H9 (cell line): Measurements from ENCODE around the gene KRT3. TPM values are rescaled to one million over a fixed set of nuclear protein-coding genes. Genes with fewer than 3 reads are reported as not detected.

Source experiments
- DNase-seq: peaks from one replicate; pipeline ENCODE4 v3.0.0-alpha.2; 2017
- H2AFZ ChIP-seq: one replicate; pipeline ENCODE4 v1.6.1; 2013; ENCODE audit warnings: mild to moderate bottlenecking, low read length, control low read depth, moderate library complexity
- H2AK5ac ChIP-seq: 2 replicates; pipeline ENCODE4 v1.6.1; 2013; ENCODE audit warnings: low read length, control low read depth, mixed read lengths; ENCODE audit not compliant: insufficient read length
- H2BK120ac ChIP-seq: one replicate; pipeline ENCODE4 v1.6.1; 2013; ENCODE audit warnings: low read depth, mild to moderate bottlenecking, low read length, control low read depth, inconsistent platforms; ENCODE audit not compliant: poor library complexity, severe bottlenecking
- H2BK12ac ChIP-seq: 2 replicates; pipeline ENCODE4 v1.6.1; 2013; ENCODE audit warnings: low read length, control low read depth, mixed read lengths, low read depth; ENCODE audit not compliant: insufficient read length
- H2BK15ac ChIP-seq: 2 replicates; pipeline ENCODE4 v1.6.1; 2013; ENCODE audit warnings: low read depth, low read length, control low read depth
- H2BK20ac ChIP-seq: one replicate; pipeline ENCODE4 v1.6.1; 2013; ENCODE audit warnings: low read depth, mild to moderate bottlenecking, low read length, control low read depth, inconsistent platforms; ENCODE audit not compliant: poor library complexity, severe bottlenecking
- H2BK5ac ChIP-seq: 2 replicates; pipeline ENCODE4 v1.6.1; 2013; ENCODE audit warnings: low read length, control low read depth, mixed read lengths; ENCODE audit not compliant: insufficient read length
- H3K14ac ChIP-seq: 2 replicates; pipeline ENCODE4 v1.6.1; 2013; ENCODE audit warnings: low read length, control low read depth; ENCODE audit not compliant: insufficient read depth
- H3K18ac ChIP-seq: 2 replicates; pipeline ENCODE4 v1.6.1; 2013; ENCODE audit warnings: low read depth, mild to moderate bottlenecking, mixed read lengths, low read length, control low read depth; ENCODE audit not compliant: insufficient read length
- H3K23ac ChIP-seq: 2 replicates; pipeline ENCODE4 v1.6.1; 2013; ENCODE audit warnings: low read length, control low read depth, mixed read lengths, low read depth; ENCODE audit not compliant: insufficient read length
- H3K23me2 ChIP-seq: 2 replicates; pipeline ENCODE4 v1.6.1; 2013; ENCODE audit warnings: low read depth, mild to moderate bottlenecking, mixed read lengths, low read length, control low read depth; ENCODE audit not compliant: insufficient read length, poor library complexity, severe bottlenecking
- H3K27ac ChIP-seq: 2 replicates; pipeline ENCODE4 v1.5.1; 2013; ENCODE audit warnings: low read length, control low read depth, mixed read lengths, low read depth; ENCODE audit not compliant: insufficient read length
- H3K27me3 ChIP-seq: 2 replicates; pipeline ENCODE4 v1.6.1; 2013; ENCODE audit warnings: low read length, control low read depth, inconsistent platforms; ENCODE audit not compliant: insufficient read depth
- H3K4ac ChIP-seq: 2 replicates; pipeline ENCODE4 v1.6.1; 2013; ENCODE audit warnings: low read depth, mild to moderate bottlenecking, control low read depth, inconsistent platforms, low read length, moderate library complexity
- H3K4me1 ChIP-seq: 2 replicates; pipeline ENCODE4 v1.6.1; 2013; ENCODE audit warnings: low read length, control low read depth, inconsistent platforms; ENCODE audit not compliant: insufficient read depth
- H3K4me2 ChIP-seq: 2 replicates; pipeline ENCODE4 v1.6.1; 2013; ENCODE audit warnings: low read length, control low read depth, mixed read lengths; ENCODE audit not compliant: insufficient read length, insufficient read depth
- H3K56ac ChIP-seq: 2 replicates; pipeline ENCODE4 v1.6.1; 2013; ENCODE audit warnings: low read depth, mild to moderate bottlenecking, mixed read lengths, low read length, control low read depth; ENCODE audit not compliant: insufficient read length
- H3K79me1 ChIP-seq: 2 replicates; pipeline ENCODE4 v1.6.1; 2013; ENCODE audit warnings: low read depth, mild to moderate bottlenecking, moderate library complexity, low read length, control low read depth, inconsistent platforms; ENCODE audit not compliant: insufficient read depth, poor library complexity, severe bottlenecking
- H3K79me2 ChIP-seq: 2 replicates; pipeline ENCODE4 v1.6.1; 2013; ENCODE audit warnings: low read length, control low read depth, inconsistent platforms; ENCODE audit not compliant: insufficient read depth
- H3K9ac ChIP-seq: 2 replicates; pipeline ENCODE4 v1.6.1; 2013; ENCODE audit warnings: low read length, control low read depth, mixed read lengths; ENCODE audit not compliant: insufficient read length; ENCODE audit errors: extremely low read depth
- H3K9me3 ChIP-seq: one replicate; pipeline ENCODE4 v1.6.1; 2013; ENCODE audit warnings: low read depth, low read length, inconsistent platforms; ENCODE audit not compliant: control insufficient read depth
- H3T11ph ChIP-seq: one replicate; pipeline ENCODE4 v1.6.1; 2013; ENCODE audit warnings: mild to moderate bottlenecking, low read length, control low read depth, inconsistent platforms
- H4K20me1 ChIP-seq: one replicate; pipeline ENCODE4 v1.6.1; 2013; ENCODE audit not compliant: control insufficient read depth, insufficient read length, insufficient read depth
- H4K5ac ChIP-seq: 2 replicates; pipeline ENCODE4 v1.6.1; 2013; ENCODE audit warnings: low read depth, mild to moderate bottlenecking, mixed read lengths, low read length, control low read depth; ENCODE audit not compliant: insufficient read length
- H4K8ac ChIP-seq: replicated peaks from 2 replicates; pipeline ENCODE4 v1.6.1; 2013; ENCODE audit warnings: low read length, control low read depth, mixed read lengths, low read depth; ENCODE audit not compliant: insufficient read length
- H4K91ac ChIP-seq: 2 replicates; pipeline ENCODE4 v1.6.1; 2013; ENCODE audit warnings: low read depth, mild to moderate bottlenecking, moderate library complexity, mixed read lengths, low read length, control low read depth; ENCODE audit not compliant: insufficient read length
- H3K27ac Mint-ChIP-seq, 3 experiments: 2 replicates in 2 of 3; 3 replicates in 1 of 3; pipeline ENCODE4 v1.8.0; 2020 to 2021; ENCODE audit warnings: mixed read lengths in 3 of 3, mild to moderate bottlenecking in 1 of 3, moderate library complexity in 1 of 3
- H3K27me3 Mint-ChIP-seq: 2 replicates; pipeline ENCODE4 v1.8.0; 2021; ENCODE audit warnings: low read depth, mild to moderate bottlenecking, moderate library complexity, mixed read lengths
- H3K36me3 Mint-ChIP-seq, 3 experiments: 2 replicates in 2 of 3; 3 replicates in 1 of 3; pipeline ENCODE4 v1.8.0; 2020 to 2021; ENCODE audit warnings: low read depth in 3 of 3, mixed read lengths in 3 of 3; ENCODE audit not compliant: insufficient read depth in 1 of 3
- H3K4me1 Mint-ChIP-seq, 2 experiments: 2 replicates each; pipeline ENCODE4 v1.8.0; 2020; ENCODE audit warnings: mixed read lengths in 2 of 2
- H3K4me3 Mint-ChIP-seq, 2 experiments: 2 replicates in 1 of 2; 3 replicates in 1 of 2; pipeline ENCODE4 v1.8.0; 2020 to 2021; ENCODE audit warnings: mild to moderate bottlenecking in 2 of 2, mixed read lengths in 2 of 2, moderate library complexity in 1 of 2
- H3K9me3 Mint-ChIP-seq, 2 experiments: 2 replicates in 1 of 2; 3 replicates in 1 of 2; pipeline ENCODE4 v1.8.0; 2020; ENCODE audit warnings: mild to moderate bottlenecking in 2 of 2, mixed read lengths in 2 of 2, moderate library complexity in 1 of 2
- total RNA-seq: library from RNA; stranded (reverse); gene quantifications from 2 replicates; pipeline ENCODE4 v1.2.1, GENCODE V29; 2021
- TF ChIP-seq, protein P1 (sequence below): fragments of 200-600 bp; sonication (generic); conservative IDR thresholded peaks from 3 replicates; pipeline ENCODE4 v1.8.0; 2021; ENCODE audit warnings: antibody characterized with exemption, mild to moderate bottlenecking

The KRT3 gene
- total RNA-seq, 1 experiment from 2014 or later = not detected

DNA sequence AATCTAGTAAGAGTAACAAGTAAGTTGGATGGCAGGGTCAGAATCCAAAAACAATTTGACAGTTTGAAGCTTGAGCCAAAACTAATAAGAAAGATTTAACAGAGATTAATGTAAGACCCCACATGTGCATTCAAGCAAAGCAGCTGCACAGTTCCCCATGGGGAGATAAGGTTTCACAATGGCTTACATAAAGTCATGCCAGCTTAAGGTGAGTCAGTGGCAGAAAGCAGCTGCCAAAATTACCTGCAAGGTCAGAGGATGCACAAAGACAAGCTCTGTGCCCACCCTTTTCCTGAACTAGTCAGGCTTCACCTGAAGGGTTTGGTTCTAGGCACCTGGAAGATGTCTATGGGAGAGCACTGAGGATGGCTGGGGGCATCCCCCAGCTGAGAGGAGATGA, 56.0 kb downstream of the KRT3 start:
- no peak overlapping the region for H3K27ac ChIP-seq
- H3K18ac ChIP-seq = no peak overlapping the region
- Mint-ChIP-seq H3K4me3 (no peak overlapping the region), H3K27me3 (peaks cover 54% of the 10 kb centered on the region), H3K4me1 (peaks cover 4% of the 10 kb centered on the region in 2 experiments; a peak in 3 of 4 replicates), H3K27ac (no peak overlapping the region), H3K36me3 (no peaks in the 10 kb centered on the region), H3K9me3 (no peaks in the 10 kb centered on the region)
- H2BK20ac ChIP-seq = no peak overlapping the region
- no peak overlapping the region for H3K23ac ChIP-seq
- DNase-seq = no peak
- H2BK12ac ChIP-seq = no peak overlapping the region
- H3K27me3 ChIP-seq = no peaks in the 10 kb centered on the region
- H3T11ph ChIP-seq = no peak overlapping the region
- no peak overlapping the region for H4K8ac ChIP-seq
- no peak overlapping the region for H3K14ac ChIP-seq
- H3K23me2 ChIP-seq = no peaks in the 10 kb centered on the region
- H3K4me2 ChIP-seq = no peak overlapping the region
- no peaks in the 10 kb centered on the region for H3K79me1 ChIP-seq
- H4K91ac ChIP-seq = no peak overlapping the region
- H3K4me1 ChIP-seq = no peaks in the 10 kb centered on the region
- no peak overlapping the region for H2BK120ac ChIP-seq
- H3K4ac ChIP-seq = no peak overlapping the region
- no peak overlapping the region for H2AFZ ChIP-seq
- no peak overlapping the region for H4K5ac ChIP-seq
- H4K20me1 ChIP-seq = no peaks in the 10 kb centered on the region
- H2AK5ac ChIP-seq = no peak overlapping the region
- H3K9me3 ChIP-seq = no peaks in the 10 kb centered on the region
- H3K9ac ChIP-seq = no peak overlapping the region
- no peaks in the 10 kb centered on the region for H3K79me2 ChIP-seq
- TF ChIP-seq, protein P1, sequence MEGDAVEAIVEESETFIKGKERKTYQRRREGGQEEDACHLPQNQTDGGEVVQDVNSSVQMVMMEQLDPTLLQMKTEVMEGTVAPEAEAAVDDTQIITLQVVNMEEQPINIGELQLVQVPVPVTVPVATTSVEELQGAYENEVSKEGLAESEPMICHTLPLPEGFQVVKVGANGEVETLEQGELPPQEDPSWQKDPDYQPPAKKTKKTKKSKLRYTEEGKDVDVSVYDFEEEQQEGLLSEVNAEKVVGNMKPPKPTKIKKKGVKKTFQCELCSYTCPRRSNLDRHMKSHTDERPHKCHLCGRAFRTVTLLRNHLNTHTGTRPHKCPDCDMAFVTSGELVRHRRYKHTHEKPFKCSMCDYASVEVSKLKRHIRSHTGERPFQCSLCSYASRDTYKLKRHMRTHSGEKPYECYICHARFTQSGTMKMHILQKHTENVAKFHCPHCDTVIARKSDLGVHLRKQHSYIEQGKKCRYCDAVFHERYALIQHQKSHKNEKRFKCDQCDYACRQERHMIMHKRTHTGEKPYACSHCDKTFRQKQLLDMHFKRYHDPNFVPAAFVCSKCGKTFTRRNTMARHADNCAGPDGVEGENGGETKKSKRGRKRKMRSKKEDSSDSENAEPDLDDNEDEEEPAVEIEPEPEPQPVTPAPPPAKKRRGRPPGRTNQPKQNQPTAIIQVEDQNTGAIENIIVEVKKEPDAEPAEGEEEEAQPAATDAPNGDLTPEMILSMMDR = no peak
- H2BK5ac ChIP-seq = no peak overlapping the region
- no peak overlapping the region for H3K56ac ChIP-seq
- H2BK15ac ChIP-seq = no peak overlapping the region

Other genes with a start within 250 kb of the KRT3 start
- not detected in 2 replicates for gene KRT71, start 243.0 kb downstream of the KRT3 start, total RNA-seq
- gene KRT74, start 222.3 kb downstream of the KRT3 start, total RNA-seq = not detected in 2 replicates
- not detected in 2 replicates for gene KRT72, start 194.7 kb downstream of the KRT3 start, total RNA-seq
- gene KRT73, start 177.6 kb downstream of the KRT3 start, total RNA-seq = not detected in 2 replicates
- not detected in 2 replicates for gene KRT2, start 143.9 kb downstream of the KRT3 start, total RNA-seq
- gene KRT1, start 115.7 kb downstream of the KRT3 start, total RNA-seq = not detected in 2 replicates
- gene KRT77, start 92.6 kb downstream of the KRT3 start, total RNA-seq = not detected in 2 replicates
- not detected in 2 replicates for gene KRT76, start 18.8 kb downstream of the KRT3 start, total RNA-seq
- gene KRT4, start 18.0 kb upstream of the KRT3 start, total RNA-seq = not detected in 2 replicates
- not detected in 2 replicates for gene KRT79, start 38.2 kb upstream of the KRT3 start, total RNA-seq
- gene KRT78, start 52.9 kb upstream of the KRT3 start, total RNA-seq = not detected in 2 replicates
- 244 and 247 TPM in 2 replicates for gene KRT8, start 109.0 kb upstream of the KRT3 start, total RNA-seq
- 245 and 263 TPM in 2 replicates for gene KRT18, start 153.0 kb upstream of the KRT3 start, total RNA-seq
- gene EIF4B, start 210.3 kb upstream of the KRT3 start, total RNA-seq = 713 and 723 TPM in 2 replicates